Transverse colon (tissue), 4 donors: ENCODE measurements around the gene GADL1. TPM values are rescaled to one million over a fixed set of nuclear protein-coding genes. Genes with fewer than 3 reads are reported as not detected.

Experiments
- DNase-seq: peaks from one replicate; pipeline ENCODE4 v3.0.0-alpha.2; 2019
- H3K27ac ChIP-seq, 4 donors: fragments of 200-600 bp; sonication (generic); 2 replicates each; pipeline ENCODE4 v1.5.1; 2016 to 2018; ENCODE audit warnings: inconsistent platforms in 4 of 4
- H3K27me3 ChIP-seq: fragments of 200-600 bp; sonication (generic); 2 replicates; pipeline ENCODE4 v1.5.1; 2017; ENCODE audit warnings: inconsistent platforms
- H3K36me3 ChIP-seq, 4 donors: fragments of 200-600 bp; sonication (generic); 2 replicates each; pipeline ENCODE4 v1.5.1; 2017 to 2019; ENCODE audit warnings: inconsistent platforms in 4 of 4
- H3K4me1 ChIP-seq, 4 donors: fragments of 200-600 bp; sonication (generic); 2 replicates each; pipeline ENCODE4 v1.5.1; 2017 to 2020; ENCODE audit warnings: inconsistent platforms in 4 of 4
- H3K4me3 ChIP-seq, 4 donors: fragments of 200-600 bp; sonication (generic); 1 replicate in 1 of 4; 2 replicates in 3 of 4; pipeline versions ENCODE4 v1.5.1 to v1.6.1; 2017 to 2019; ENCODE audit warnings: inconsistent platforms in 4 of 4
- H3K9me3 ChIP-seq, 2 donors: fragments of 200-600 bp; sonication (generic); 2 replicates each; pipeline ENCODE4 v1.5.1; 2017 to 2019; ENCODE audit warnings: inconsistent platforms in 2 of 2
- EP300 ChIP-seq: sonication (generic); formaldehyde crosslinking; IDR thresholded peaks from one replicate; pipeline ENCODE4 v1.6.1; 2017; ENCODE audit warnings: antibody characterized with exemption, low read depth
- POLR2A ChIP-seq: fragments of 450-650 bp; IDR thresholded peaks from one replicate; pipeline ENCODE4 v1.6.1; 2016; ENCODE audit warnings: antibody characterized with exemption, mild to moderate bottlenecking, moderate library complexity
- POLR2AphosphoS5 ChIP-seq, 3 donors: sonication (generic); formaldehyde crosslinking; IDR thresholded peaks; one replicate each; pipeline ENCODE4 v1.6.1; 2016; ENCODE audit warnings: antibody characterized with exemption in 3 of 3
- WGBS, 2 donors: methylation state at CpG; one replicate each; pipeline ENCODE4 v1.1.5; 2018; ENCODE audit warnings: low coverage in 1 of 2; 5-methylcytosine and 5-hydroxymethylcytosine counted together
- in situ Hi-C, 4 donors: fragments of 200-750 bp; cut with MboI; loops; one replicate each; pipeline versions ENCODE4 v1.15.0 to v1.15.1; 2017; ENCODE audit warnings: low sequenced_read_pairs in 3 of 4, low pct_ligation_motif_present in 1 of 4, low pct_unique_long_range_greater_than_20kb in 1 of 4
- intact Hi-C: fragments of 100-400 bp; cut with DNase I; formaldehyde crosslinking; loops from one replicate; pipeline ENCODE4 v1.15.1; 2023; ENCODE audit warnings: low total_unique reads
- total RNA-seq, 4 donors: library from RNA; depleted of rRNA; stranded (reverse); fragments of >200 nt; gene quantifications; one replicate each; pipeline ENCODE4 v1.1.0, GENCODE V29; 2016
- TF ChIP-seq, protein P1 (sequence below), 5 experiments: fragments of 200-600 bp in 3 of 5; fragments of 450-650 bp in 2 of 5; sonication (generic) in 3 of 5; IDR thresholded peaks; 1 replicate in 2 of 5; 2 replicates in 3 of 5; pipeline ENCODE4 v1.5.1; 2016 to 2017; ENCODE audit warnings: antibody characterized with exemption in 5 of 5, inconsistent platforms in 3 of 5, mild to moderate bottlenecking in 2 of 5, moderate library complexity in 1 of 5

GADL1 gene
- total RNA-seq, 4 donors from 2014 or later: not detected

DNA sequence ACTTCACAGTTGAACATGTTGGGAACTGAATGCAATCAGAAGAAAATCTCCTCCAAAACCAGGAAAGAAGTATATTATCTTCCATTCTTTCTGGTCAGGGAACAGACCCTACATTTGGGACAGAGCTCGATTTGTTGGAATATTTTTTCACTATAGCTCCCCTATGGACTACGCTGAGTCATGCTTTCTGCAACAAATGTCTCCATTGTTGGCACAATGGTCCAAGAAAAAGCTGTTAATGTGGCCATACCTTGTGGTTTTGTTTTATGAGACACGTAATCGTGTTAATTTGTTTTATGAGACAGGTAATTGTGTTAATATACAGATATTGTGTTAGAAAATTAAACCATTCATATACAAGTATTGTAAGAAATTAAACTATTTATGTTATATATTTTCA is 186.6 kb downstream of the GADL1 start:
- Histone ChIP-seq H3K27ac (no peak overlapping the region), H3K9me3 (no peaks in the 10 kb centered on the region), H3K4me1 (peaks cover 0 to 24% (median 7%) of the 10 kb centered on the region in 4 donors), H3K36me3 (no peaks in the 10 kb centered on the region), H3K27me3 (no peaks in the 10 kb centered on the region), H3K4me3 (no peak overlapping the region)
- no peak for TF ChIP-seq POLR2A
- no peak for TF ChIP-seq EP300
- TF ChIP-seq, protein P1, sequence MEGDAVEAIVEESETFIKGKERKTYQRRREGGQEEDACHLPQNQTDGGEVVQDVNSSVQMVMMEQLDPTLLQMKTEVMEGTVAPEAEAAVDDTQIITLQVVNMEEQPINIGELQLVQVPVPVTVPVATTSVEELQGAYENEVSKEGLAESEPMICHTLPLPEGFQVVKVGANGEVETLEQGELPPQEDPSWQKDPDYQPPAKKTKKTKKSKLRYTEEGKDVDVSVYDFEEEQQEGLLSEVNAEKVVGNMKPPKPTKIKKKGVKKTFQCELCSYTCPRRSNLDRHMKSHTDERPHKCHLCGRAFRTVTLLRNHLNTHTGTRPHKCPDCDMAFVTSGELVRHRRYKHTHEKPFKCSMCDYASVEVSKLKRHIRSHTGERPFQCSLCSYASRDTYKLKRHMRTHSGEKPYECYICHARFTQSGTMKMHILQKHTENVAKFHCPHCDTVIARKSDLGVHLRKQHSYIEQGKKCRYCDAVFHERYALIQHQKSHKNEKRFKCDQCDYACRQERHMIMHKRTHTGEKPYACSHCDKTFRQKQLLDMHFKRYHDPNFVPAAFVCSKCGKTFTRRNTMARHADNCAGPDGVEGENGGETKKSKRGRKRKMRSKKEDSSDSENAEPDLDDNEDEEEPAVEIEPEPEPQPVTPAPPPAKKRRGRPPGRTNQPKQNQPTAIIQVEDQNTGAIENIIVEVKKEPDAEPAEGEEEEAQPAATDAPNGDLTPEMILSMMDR (IDR thresholded peaks at IDR 0.05): no peak
- no peak for TF ChIP-seq POLR2AphosphoS5 (IDR thresholded peaks at IDR 0.05)
- WGBS, 2 donors: 93 to 95% methylated on average over 4 of the region's 4 CpGs
- intact Hi-C loops (no loop called here), in situ Hi-C loops (no loop called here)
- DNase-seq: no peak

DNA sequence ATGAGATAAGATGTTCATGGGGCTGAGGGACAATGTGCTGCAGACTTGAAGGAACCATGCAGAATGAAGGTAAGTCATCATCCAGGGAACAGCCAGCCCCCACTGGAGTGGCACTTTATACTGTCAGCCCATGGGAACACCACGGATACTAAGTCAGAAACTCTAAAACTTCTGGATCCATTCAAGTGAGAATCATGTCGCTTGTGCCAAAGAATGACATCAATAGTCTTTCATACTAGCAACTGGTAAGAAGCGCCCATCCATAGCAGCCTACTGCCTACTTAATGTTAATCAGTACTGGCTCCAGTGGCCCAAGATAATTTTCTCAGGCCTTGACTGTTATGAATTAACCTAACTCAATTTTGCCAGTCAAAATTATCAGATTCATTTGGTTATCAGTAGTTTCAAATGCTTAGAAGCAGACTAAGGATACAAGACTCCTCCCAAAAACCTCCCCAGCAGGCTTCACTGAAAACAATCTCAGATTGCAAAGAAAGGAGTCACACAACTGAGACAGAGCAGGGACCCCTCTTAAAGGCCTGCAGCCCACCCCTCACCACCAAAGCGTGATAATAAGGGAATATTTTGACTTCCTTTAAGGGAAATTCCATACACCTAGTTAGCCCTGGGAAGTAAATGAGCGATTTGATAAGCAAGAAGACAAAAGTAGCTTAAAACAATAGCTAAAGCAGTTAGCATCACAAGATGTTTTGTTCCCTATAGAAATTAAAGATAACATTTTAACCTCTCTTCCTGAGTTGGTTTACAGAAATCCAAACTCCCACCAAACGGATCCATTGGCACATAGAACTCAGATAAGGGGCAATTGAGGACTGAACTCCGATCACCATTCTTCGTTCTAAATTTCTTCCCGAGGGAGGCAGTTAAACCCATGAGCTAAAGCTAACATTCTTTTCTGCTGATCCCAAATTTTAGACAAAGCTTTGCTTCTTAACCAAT is 189.2 kb downstream of the GADL1 start:
- intact Hi-C loops: no loop called here
- no peaks in the 10 kb centered on the region for H3K27me3 ChIP-seq
- no peak for DNase-seq
- TF ChIP-seq POLR2AphosphoS5 (IDR thresholded peaks at IDR 0.05): no peak
- TF ChIP-seq POLR2A: no peak
- TF ChIP-seq, protein P1 (IDR thresholded peaks at IDR 0.05): no peak
- no peak for TF ChIP-seq EP300
- peaks cover 0 to 11% (median 2%) of the 10 kb centered on the region in 4 donors for H3K4me1 ChIP-seq
- in situ Hi-C loops: no loop called here
- 88 to 91% methylated on average over 8 to 9 of the region's 9 CpGs for WGBS, 2 donors
- no peak overlapping the region for H3K4me3 ChIP-seq
- H3K36me3 ChIP-seq: no peaks in the 10 kb centered on the region
- no peak overlapping the region for H3K27ac ChIP-seq
- no peaks in the 10 kb centered on the region for H3K9me3 ChIP-seq

DNA sequence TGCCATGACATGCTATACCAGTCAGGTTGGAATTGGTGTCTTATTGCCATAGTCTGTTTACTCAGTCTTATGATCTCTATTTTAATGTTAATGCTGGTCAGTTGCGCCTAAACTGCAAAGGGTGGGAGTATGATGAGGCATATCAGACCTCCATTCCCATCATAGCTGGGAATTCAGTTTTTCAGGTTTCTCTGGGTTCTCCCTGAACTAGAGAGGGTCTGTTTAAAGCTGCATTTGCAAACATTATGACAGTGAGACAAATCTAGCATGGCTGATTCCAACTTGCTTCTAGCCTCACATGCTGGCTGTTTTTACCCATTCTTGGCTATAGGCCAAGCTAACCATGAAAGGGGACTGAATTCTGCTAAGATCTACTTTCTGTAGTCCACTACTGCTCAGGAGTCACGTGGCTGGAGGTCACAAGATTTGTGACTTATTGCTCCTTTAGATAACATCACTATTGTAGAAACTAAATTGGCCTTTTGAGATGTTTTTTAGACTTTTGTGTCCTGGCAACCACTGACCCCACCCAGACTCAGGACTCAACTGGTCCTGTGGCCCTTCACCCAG is 191.5 kb downstream of the GADL1 start:
- in situ Hi-C loops: no loop called here
- Histone ChIP-seq H3K27me3 (no peaks in the 10 kb centered on the region), H3K36me3 (no peaks in the 10 kb centered on the region), H3K4me3 (no peak overlapping the region), H3K4me1 (no peaks in the 10 kb centered on the region), H3K27ac (no peak overlapping the region), H3K9me3 (no peaks in the 10 kb centered on the region)
- intact Hi-C loops: no loop called here
- TF ChIP-seq, protein P1 (IDR thresholded peaks at IDR 0.05): no peak
- TF ChIP-seq POLR2A (no peak), POLR2AphosphoS5 (IDR thresholded peaks at IDR 0.05) (no peak), EP300 (no peak)
- DNase-seq: no peak
- WGBS, 2 donors: 75 to 94% methylated on average over 2 of the region's 2 CpGs

DNA sequence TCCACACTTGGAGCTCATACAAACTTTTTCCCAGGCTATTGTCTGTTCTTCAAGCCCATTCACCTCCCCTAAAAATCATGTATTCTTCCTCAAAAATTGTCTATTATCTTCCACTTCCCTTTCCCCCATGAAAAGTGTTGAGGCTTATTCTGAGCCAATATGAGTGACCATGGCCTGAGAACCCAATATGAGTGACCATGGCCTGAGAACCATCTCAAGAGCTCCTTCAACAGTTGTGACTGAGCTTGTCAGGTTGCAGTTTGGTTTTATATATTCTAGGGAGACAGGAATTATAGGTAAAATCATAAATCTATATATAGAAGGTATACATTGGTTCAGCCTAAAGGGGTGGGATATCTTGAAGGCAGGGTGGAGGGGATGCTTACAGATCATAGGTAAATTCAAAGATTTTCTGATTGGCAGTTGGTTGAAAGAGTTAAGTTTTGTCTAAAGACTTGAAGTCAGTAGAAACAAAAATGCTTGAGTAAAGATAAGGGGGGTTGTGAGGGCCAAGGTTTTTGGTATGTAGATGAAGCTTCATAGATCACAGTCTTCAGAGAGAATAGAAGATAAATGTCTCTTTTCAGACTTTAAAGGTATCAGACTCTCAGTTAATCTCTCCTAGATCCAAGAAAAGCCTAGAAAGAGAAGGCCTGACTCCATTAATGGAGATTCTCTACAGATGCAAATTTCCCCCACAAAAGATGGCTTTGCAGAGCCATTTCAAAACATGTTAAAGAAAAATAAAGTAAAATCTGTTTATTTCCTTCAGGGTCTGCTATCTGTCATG is 192.2 kb downstream of the GADL1 start:
- no peak for DNase-seq
- H3K4me1 ChIP-seq: no peaks in the 10 kb centered on the region
- no peaks in the 10 kb centered on the region for H3K27me3 ChIP-seq
- intact Hi-C loops: no loop called here
- in situ Hi-C loops: no loop called here
- H3K27ac ChIP-seq: no peak overlapping the region
- no peak overlapping the region for H3K4me3 ChIP-seq
- TF ChIP-seq POLR2A: no peak
- no peak for TF ChIP-seq POLR2AphosphoS5 (IDR thresholded peaks at IDR 0.05)
- no peaks in the 10 kb centered on the region for H3K36me3 ChIP-seq
- no peaks in the 10 kb centered on the region for H3K9me3 ChIP-seq
